ENCODE measurements around the gene ADIPOR2.

Gene ADIPOR2

DNA sequence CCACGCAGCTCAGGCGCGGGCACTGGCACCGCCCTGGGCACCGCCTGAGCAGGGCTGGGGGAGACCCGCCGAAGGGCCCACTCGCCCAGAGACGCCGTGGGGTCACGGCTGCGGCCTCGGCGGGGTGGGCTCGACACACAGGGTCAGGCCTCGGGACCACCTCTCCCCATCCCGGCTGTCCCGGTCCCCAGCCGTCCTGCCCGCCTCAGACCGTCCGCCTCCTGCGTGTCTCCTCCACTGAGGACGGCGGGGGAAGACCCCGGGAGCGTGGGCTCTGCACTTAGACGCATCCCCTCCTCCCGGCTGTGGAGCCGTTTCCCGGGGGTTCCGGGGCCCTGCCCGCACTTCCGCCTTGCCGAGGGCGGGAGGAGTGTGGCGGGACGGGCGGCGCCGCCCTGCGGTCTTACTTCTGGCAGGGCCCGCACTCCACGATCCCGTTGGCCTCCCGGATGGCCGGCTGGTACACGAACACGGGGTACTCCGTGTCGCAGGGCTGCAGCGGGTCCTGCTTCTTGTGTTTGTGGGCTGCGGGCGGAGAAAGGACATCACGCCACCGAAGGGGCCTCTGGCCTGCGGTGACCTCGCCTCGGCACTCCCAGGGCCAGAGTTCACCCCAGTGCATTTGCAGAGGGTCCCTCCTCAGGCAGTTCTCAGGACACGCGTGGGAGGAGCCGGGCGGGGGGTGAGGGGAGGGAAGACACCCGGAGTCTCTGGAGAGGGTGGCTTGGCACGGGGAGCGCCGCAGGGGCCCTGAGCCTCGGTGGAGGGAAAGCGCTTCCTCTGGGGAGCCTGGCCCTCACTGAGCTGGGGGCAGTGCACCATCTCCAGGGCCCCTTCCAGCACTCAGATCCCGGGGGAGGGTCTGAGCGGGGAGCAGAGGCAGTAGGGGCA is 106.4 kb downstream of the ADIPOR2 start:
- peak overlapping the region; percentile 97 for H3K27ac ChIP-seq
- peak overlapping the region; percentile 99 for H3K4me2 ChIP-seq
- H3K36me3 ChIP-seq: peaks cover 43% of the 10 kb centered on the region
- no peaks in the 10 kb centered on the region for H3K9me3 ChIP-seq
- H3K27me3 ChIP-seq: no peaks in the 10 kb centered on the region
- H3K4me1 ChIP-seq: peaks cover 98% of the 10 kb centered on the region
- peak overlapping the region; percentile 71 for H3K4me3 ChIP-seq
- peak overlapping the region; percentile 88 for H3K9ac ChIP-seq
- no peaks in the 10 kb centered on the region for H4K20me1 ChIP-seq
- no peak for TF ChIP-seq Cebpa-rat (IDR thresholded peaks at IDR 0.05)

DNA sequence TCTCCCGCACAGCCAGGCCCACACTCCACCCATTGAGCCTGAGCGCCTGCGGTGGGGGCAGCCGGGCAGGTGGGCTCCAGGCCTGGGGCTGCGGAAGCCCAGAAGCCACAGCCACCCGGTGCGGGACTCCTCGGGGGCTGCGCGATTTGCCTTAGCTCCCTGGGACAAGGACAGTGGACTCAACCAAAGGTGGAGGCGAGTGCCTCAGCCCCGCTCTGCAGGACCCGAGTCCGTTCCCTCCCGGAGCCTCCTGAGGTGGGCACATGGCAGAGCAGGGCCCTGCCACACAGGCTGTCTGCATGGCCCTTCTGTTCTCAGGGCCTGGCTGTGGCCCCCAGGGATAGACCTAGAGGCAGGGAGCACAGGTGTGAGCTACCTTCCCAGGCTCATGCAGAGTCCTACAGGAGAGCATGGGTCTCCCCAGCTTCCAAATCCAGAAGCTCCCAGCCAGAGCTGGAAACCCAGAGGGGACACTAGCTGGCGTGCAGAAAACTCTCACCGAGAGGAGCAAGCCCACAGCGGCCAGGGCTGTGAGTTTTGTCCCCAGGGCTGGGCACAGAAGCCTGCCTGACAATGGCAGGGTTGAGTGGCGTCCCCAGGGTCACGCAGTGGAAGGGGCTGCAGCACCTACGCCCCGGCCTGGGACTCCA is 107.2 kb downstream of the ADIPOR2 start:
- H3K4me2 ChIP-seq: peak overlapping the region; percentile 99
- no peaks in the 10 kb centered on the region for H4K20me1 ChIP-seq
- H3K9ac ChIP-seq: peak overlapping the region; percentile 88
- peaks cover 98% of the 10 kb centered on the region for H3K4me1 ChIP-seq
- H3K27me3 ChIP-seq: no peaks in the 10 kb centered on the region
- H3K27ac ChIP-seq: peak overlapping the region; percentile 97
- peaks cover 42% of the 10 kb centered on the region for H3K36me3 ChIP-seq
- TF ChIP-seq Cebpa-rat (IDR thresholded peaks at IDR 0.05): no peak
- peak overlapping the region; percentile 71 for H3K4me3 ChIP-seq
- no peaks in the 10 kb centered on the region for H3K9me3 ChIP-seq

DNA sequence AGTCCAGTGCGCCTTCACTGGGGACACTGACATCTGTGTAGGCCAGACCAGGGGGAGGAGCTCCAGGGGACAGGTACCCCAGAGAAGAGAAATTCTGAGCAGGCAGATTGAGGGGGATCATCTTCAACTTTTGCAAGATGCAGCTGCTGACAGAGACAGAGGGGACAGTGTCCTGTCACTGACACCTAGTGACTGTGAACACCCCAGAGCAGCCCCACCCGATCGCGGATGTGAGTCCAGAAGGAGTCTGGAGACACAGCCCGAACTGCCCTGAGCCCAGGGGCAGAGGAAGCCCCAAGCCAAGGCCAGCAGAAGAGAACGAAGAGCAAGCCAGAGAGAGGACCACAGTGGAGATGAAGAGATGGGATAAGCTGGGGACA is 107.8 kb downstream of the ADIPOR2 start:
- H3K9ac ChIP-seq: peak overlapping the region; percentile 88
- peaks cover 41% of the 10 kb centered on the region for H3K36me3 ChIP-seq
- peak overlapping the region; percentile 97 for H3K27ac ChIP-seq
- H4K20me1 ChIP-seq: no peaks in the 10 kb centered on the region
- H3K9me3 ChIP-seq: no peaks in the 10 kb centered on the region
- no peaks in the 10 kb centered on the region for H3K27me3 ChIP-seq
- TF ChIP-seq Cebpa-rat (IDR thresholded peaks at IDR 0.05): no peak
- peaks cover 98% of the 10 kb centered on the region for H3K4me1 ChIP-seq
- H3K4me2 ChIP-seq: peak overlapping the region; percentile 99
- peak overlapping the region; percentile 71; the same call in 1 of the 2 replicates for H3K4me3 ChIP-seq

DNA sequence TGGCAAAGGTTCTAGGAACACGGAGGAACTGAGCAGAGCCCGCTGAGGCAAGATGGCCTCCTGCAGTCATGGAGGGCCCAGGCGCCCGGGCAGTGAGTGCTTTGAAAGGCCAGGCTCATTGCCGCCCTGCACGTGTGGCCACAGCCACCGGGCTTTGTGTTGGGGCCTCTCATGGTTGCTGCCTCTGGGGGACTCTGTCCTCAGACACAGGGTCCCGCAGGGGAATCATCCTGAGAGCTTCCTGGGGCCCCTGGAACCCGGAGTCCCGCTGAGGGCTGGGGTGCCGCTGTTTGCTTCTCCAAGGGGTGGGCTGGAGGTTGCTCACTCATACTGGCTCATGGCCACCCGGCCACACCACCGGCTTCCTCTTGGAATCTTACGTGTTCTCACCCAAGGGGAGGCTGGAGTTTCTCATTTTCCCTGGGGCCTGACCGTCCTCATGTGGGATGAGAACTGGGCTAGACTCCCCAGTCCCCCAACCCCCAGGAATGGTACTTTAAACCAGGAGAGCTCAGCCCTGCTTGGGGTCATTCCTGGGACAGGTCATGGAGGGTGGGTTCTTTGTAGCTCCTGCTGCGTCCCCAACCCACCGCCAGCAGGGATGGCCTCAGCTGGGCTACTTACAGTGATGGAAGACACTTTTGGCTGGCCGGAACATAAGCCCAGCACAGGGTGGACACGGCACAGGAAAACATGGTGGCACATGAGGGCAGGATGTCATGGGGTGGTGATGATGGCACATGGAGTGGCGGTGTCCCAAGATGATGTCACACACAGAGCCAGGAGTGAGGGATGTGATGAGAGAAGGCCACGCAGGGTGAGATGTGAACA is 108.4 kb downstream of the ADIPOR2 start:
- H3K9me3 ChIP-seq: no peaks in the 10 kb centered on the region
- H3K9ac ChIP-seq: peak overlapping the region; percentile 88
- TF ChIP-seq Cebpa-rat (IDR thresholded peaks at IDR 0.05): no peak
- H4K20me1 ChIP-seq: no peaks in the 10 kb centered on the region
- peak overlapping the region; percentile 97 for H3K27ac ChIP-seq
- no peak overlapping the region for H3K4me3 ChIP-seq
- peaks cover 35% of the 10 kb centered on the region for H3K36me3 ChIP-seq
- H3K4me1 ChIP-seq: peaks cover 98% of the 10 kb centered on the region
- H3K4me2 ChIP-seq: peak overlapping the region; percentile 99
- H3K27me3 ChIP-seq: no peaks in the 10 kb centered on the region

DNA sequence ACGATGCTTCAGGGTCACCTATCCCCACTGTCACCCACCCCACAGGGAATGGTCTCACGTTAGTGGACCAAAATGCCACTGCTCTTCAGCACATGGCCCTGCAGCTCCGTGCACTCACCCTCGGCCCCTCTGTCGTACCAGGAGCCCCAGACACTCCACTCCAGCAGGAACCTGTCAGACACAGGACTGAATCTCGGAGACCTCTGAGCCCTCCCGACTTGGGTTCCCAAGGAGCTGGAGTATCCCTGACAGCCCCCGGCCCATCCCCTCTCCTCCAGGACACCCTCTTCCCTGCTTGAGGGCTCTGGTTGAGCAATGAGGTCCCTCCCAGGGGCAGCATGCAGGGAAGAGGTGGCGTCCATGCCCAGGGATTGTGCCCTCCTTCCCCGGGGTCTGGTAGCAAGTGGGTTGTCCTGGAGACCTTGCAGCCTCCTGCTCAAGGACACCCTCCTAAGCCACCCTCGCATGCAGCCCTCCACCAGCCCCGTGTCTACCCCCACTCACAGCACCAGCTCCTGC is 109.1 kb downstream of the ADIPOR2 start:
- no peak for TF ChIP-seq Cebpa-rat (IDR thresholded peaks at IDR 0.05)
- H3K4me2 ChIP-seq: peak overlapping the region; percentile 99
- peak overlapping the region; percentile 88 for H3K9ac ChIP-seq
- H4K20me1 ChIP-seq: no peaks in the 10 kb centered on the region
- peak overlapping the region; percentile 97 for H3K27ac ChIP-seq
- no peaks in the 10 kb centered on the region for H3K9me3 ChIP-seq
- peaks cover 98% of the 10 kb centered on the region for H3K4me1 ChIP-seq
- H3K4me3 ChIP-seq: peak overlapping the region; percentile 61
- H3K27me3 ChIP-seq: no peaks in the 10 kb centered on the region
- peaks cover 30% of the 10 kb centered on the region; the same call in 1 of the 2 replicates for H3K36me3 ChIP-seq

DNA sequence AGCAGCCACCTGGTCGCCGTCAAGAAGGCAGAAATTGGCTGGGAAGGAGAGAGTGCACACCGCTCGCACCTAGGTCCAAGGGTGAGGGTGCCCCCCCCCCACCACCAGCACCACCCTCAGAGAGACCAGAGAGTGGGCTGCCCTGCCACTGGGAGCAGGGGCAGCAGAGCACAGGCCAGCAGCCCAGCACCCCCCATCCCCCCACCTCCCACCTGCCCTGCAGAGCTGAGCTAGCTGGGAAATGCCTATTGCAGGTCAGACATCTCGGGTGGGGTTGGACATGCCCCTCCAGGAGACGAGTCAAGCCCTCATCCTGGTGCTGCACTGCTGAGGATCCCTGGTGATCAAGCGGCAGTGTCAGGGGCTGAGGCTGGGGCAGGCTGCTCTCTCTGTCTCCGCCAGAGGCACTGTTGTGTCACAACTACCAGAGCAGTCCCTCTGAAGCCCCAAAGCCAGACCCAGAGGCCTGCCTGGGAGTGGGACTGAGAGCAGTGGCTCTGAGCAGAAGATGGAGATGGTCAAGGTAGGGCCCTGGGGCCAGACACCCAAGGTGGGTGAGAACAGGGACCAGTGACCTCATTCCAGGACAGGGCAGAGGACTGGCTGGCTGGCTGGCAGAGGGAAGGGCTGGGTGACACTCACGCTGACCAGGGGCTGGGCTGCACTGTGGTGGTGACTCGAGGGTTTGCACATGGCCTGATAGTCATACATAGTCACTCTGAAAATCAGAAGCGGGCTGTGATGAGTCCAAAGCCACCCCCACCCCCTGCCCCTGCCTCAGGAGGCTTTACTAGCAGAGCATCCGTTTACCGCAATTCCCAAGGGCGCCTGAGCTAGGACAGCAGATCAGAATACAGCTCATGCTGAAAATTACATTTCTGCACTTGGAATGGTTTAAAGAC is 109.8 kb downstream of the ADIPOR2 start:
- Histone ChIP-seq H3K36me3 (peaks cover 32% of the 10 kb centered on the region; the same call in 1 of the 2 replicates), H3K27ac (peak overlapping the region; percentile 97), H3K4me2 (peak overlapping the region; percentile 99), H3K4me3 (peak overlapping the region; percentile 61), H3K9me3 (no peaks in the 10 kb centered on the region), H3K27me3 (no peaks in the 10 kb centered on the region), H3K9ac (peak overlapping the region; percentile 88), H4K20me1 (no peaks in the 10 kb centered on the region), H3K4me1 (peaks cover 98% of the 10 kb centered on the region)
- no peak for TF ChIP-seq Cebpa-rat (IDR thresholded peaks at IDR 0.05)

DNA sequence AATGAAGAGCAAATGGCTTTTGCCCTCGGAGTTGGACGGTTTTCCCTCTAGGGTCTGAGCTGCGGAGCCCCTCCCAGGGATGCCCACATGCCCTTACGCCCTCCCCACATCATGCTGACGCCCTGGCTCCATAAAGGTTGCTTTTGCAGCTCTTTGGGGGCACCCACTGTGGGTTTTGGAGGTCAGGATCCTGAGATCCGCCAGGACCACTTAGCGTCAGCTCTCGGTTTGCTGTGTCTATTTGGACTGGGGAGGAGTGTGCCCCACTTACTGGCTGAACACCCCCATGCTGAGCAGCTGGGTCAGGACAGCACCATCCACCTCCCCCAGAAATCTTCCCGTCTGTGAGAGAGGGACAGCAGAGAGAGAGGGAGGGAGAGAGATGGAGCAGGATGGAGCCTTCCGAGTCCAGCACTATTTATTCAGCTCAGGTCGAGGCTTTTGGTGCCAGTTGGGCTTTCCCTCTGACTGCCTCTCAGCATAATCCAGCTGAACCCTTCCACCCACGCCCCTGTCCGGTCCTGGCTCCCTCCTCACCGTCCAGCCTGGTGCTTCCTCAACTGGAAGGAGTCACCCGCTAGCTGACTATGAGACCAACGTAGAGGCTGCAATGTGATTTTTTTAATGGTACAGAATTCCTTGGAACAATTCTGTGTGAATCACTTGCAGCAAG is 110.6 kb downstream of the ADIPOR2 start:
- Histone ChIP-seq H4K20me1 (no peaks in the 10 kb centered on the region), H3K36me3 (peaks cover 32% of the 10 kb centered on the region; the same call in 1 of the 2 replicates), H3K27ac (peak overlapping the region; percentile 97), H3K4me2 (peak overlapping the region; percentile 99), H3K4me1 (peaks cover 100% of the 10 kb centered on the region), H3K9ac (peak overlapping the region; percentile 88), H3K27me3 (no peaks in the 10 kb centered on the region), H3K4me3 (peak overlapping the region; percentile 61), H3K9me3 (no peaks in the 10 kb centered on the region)
- no peak for TF ChIP-seq Cebpa-rat (IDR thresholded peaks at IDR 0.05)

DNA sequence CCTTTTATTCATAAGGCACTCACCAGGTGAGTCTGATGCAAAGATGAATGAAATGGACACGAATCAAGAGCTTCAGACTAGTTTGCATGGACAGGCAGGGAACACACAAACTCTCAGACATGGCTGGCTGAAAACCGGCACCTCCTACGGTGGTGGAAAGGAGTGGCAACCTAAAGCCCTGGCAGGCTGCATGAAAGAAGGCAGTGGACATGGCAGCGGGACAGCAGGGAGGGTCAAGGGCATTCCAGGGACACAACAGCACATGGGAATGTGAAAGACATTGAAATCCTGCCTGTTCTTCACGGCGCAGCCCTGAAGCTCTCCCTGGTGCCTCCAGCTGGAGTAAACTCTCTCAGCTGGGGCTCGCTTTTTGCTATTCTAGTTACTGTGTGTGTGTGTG is 112.9 kb downstream of the ADIPOR2 start:
- Histone ChIP-seq H3K27ac (peak overlapping the region; percentile 97), H3K9ac (no peak overlapping the region; the same call in 1 of the 2 replicates), H3K36me3 (peaks cover 24% of the 10 kb centered on the region; the same call in 1 of the 2 replicates), H3K4me1 (peaks cover 100% of the 10 kb centered on the region), H3K27me3 (no peaks in the 10 kb centered on the region), H3K9me3 (no peaks in the 10 kb centered on the region), H4K20me1 (no peaks in the 10 kb centered on the region), H3K4me2 (peak overlapping the region; percentile 99), H3K4me3 (no peak overlapping the region)
- no peak for TF ChIP-seq Cebpa-rat (IDR thresholded peaks at IDR 0.05)

Measured in BLaER1 (cell line).